NCI-H2081 treated with DMSO at 0.1 percent for 48 hours (cell line): Measurements from ENCODE around the gene SLC1A4.
"Not testable (repeated sequence)": the region's sequence is repeated elsewhere in the genome, so short reads cannot be mapped to it uniquely, and the experiment has no call there.

ENCODE experiments used
- DNase-seq: peaks from one replicate; lab custom pipeline; 2025; lab: John Stamatoyannopoulos, UW

The SLC1A4 gene

DNA sequence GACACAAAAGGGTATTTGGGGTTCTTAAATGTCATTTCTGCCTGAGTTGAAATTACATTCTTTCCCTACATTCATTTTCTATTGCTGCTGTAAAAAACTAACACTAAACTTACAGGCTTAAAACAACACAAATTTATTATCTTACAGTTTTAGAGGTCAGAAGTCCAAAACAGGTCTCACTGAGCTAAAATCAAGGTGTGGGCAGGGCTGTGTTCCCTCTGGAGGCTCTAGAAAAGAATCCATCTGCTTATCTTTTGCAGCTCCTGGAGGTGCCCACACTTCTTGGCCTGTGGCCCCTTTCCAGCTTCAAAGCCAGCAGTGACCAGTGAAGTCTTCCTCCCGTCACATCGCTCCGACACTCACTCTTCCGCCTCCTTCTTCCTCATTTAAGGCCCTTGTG lies 23.2 kb upstream of the SLC1A4 start:
- no peak for DNase-seq

DNA sequence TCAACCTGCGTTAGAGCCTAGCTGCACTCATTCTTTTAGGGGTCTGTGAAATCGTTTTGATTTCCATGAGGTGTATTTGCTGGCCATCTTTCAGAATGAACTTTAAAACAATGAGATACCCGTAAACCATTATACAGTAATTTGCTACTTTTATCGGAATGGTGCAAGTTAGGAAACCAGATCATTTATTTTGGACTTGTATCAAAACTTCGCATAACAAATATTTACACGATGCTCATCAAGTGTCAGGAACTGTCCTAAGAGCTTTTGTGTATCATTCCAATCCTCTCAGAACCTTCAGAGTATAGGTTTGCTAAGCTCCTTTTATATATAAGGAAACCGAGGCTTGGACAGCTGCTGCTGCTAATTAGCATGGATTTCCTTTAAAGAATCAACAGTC lies 22.4 kb upstream of the SLC1A4 start:
- no peak for DNase-seq

DNA sequence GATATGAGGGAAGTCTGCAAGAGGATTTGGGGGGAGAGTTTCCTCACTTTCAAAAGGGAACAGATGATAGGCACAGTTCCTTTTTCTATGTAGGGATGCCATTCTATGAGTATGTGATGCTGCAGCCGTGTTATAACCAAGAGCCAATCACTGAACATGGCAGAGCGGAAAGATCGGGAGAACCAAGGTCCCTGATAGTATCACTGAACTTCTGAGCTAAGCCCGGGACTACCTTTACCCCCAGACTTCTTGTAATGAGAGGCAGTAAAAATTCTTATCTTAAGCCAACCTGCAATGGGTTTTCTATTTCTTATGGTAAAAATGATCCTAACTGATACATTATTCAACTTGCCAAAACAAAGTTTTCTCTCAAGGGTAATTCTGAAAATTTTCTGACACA lies 21.6 kb upstream of the SLC1A4 start:
- DNase-seq: no peak

DNA sequence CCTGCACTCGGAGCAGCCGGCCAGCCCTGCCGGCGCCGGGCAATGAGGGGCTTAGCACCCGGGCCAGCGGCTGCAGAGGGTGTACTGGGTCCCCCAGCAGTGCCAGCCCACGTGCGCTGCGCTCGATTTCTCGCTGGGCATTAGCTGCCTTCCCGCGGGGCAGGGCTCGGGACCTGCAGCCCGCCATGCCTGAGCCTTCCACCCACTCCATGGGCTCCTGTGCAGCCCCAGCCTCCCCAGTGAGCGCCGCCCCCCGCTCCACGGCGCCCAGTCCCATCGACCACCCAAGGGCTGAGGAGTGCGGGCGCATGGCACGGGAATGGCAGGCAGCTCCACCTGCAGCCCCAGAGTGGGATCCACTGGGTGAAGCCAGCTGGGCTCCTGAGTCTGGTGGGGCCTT lies 20.1 kb upstream of the SLC1A4 start:
- not testable (repeated sequence) for DNase-seq

DNA sequence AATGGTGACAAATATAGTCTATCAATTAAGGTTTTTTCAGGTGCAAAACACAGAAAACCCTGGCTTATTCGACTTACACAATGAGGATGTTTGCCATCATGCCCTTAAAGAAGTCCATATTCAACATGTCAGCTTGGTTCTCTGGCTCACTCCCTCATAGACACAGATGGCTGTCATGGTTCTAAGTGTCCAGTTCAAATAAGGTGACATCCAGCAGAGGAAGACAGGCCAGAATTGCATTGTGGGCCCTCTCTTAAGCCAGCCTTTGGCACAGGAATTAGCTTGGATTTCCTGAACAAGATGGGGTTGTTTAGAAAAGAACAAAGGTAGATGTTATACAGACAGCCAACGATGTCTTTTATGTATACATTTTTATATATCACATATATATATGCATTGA lies 18.7 kb upstream of the SLC1A4 start:
- DNase-seq: no peak

DNA sequence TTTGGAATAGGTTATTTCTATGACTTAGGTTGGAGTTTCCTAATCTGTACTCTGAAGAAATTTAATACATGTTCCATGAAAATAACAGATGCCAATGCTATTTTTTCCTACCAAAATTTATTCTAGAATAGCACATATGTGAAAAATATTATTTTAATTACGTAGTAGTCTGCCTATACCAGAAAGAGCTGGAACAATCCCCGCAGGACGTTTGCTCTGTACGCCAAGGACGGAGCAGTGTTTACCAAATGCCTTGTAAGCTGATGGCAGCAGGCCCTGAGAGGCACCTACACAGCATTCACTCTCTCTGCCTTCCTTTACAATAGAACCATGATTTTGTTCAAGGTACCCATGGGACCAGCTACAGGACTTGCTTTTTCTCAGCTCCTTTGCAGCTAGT lies 16.8 kb upstream of the SLC1A4 start:
- DNase-seq: no peak

DNA sequence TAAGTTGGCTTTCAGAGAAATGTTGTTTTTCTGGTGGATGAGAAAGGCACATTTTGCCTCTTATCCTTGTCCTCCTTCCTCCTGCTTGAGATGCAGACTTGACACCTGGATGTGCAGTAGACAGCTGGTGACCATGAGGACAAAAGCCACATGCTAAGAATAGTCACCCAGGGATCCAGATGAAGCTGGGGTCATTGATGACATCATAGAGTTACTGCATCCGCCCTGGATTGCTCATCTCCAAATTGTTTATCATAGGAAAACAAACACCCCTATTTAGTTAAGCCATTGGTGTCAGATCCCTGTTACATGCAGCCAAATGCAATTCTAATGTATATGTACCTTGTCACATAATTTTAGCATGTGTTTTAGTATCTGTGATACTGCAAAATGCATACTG lies 16.3 kb upstream of the SLC1A4 start:
- no peak for DNase-seq

DNA sequence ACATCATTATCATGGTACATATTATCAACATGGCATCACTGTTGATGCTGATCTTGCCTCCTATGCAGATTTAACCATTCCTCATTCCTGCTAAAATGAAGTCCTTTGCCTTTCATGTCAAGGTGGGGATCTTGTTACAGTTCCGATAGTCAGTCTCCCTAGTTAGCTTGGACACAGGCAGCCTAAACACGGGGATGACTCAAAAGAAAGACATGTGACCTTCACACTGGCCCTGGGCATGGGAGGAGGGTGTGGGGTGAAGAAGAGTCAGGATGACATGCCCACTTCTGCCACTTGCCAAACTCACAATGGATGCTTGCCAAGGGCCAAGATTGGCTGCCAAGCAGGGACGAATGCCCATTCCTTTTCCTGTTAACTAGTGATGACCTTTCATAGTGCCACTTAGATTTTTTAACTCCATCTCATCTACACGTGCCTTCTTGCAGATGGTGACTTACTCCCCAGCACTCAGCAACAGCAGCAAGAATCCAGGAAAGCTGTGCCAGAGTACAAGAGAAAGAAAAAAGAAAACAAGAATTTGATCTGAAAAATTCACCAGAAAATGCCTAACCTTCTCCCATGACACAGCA lies 13.9 kb upstream of the SLC1A4 start:
- DNase-seq: no peak

DNA sequence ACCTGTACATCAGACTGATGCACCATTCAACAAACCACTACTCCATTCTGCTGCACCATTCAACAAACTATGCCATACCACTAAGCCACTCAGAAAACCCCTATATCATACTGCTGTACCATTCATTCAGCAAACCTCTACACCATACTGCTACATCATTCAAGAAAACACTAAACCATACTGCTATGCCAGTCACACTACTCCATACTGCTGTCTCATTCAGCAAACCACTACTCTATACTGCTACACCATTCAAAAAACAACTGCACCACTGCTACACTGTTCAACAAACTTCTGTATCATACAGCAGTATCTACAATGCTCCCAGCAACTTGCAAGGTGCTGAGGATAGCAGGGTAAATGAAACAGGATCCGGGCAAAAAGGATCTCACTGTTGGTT lies 12.9 kb upstream of the SLC1A4 start:
- DNase-seq: no peak

DNA sequence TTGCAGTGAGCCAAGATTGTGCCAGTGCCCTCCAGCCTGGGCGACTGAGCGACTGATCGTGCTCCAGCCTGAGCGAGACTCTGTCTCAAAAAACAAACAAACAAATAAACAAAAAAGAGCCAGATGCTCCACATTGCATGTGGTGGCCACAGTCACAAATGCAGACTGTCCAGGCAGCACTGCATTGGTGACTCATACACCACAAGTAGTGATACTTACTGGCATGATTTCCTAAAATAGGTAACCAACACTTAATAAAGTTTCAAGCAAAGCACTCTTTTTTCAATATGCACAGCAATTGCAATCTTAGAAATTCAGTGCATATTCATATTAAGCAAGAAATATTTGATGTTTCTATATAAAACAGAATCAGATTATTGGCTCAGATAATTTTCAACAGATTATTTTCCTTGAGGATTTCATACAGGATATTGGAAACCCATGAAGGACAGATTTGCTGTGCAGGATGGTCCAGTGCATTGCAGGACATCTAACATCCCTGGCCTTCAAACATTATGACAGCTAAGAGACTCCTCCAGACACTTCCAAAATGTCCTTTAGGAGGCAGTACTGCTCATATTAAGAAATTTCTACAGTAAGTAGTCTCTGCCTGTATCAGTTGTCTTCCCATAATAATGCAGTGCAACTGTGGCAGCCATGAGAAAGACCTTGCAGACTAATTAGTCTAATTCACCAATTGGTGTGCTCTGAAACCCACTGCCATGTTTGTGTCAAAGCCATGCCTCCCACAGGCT lies 10.5 kb upstream of the SLC1A4 start:
- DNase-seq: no peak

DNA sequence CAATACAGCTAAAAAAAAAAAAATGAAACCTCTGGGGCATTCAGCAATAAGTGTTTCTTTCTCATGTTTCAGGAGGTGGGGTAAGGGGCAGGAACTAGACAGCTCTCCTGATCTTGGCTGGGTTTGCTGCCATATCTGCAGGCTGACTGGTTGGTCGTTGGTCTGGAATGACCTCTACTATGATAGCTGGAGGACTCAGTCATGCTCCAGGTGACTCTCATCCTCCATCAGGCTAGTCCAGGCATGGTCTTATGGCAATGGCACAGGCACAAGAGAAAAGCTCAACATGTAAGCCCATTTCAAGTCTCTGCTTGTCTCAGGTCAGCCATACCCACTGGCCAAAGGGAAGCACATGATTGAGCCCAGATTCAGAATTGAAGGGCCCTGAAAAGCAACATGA lies 9.5 kb upstream of the SLC1A4 start:
- DNase-seq: no peak

DNA sequence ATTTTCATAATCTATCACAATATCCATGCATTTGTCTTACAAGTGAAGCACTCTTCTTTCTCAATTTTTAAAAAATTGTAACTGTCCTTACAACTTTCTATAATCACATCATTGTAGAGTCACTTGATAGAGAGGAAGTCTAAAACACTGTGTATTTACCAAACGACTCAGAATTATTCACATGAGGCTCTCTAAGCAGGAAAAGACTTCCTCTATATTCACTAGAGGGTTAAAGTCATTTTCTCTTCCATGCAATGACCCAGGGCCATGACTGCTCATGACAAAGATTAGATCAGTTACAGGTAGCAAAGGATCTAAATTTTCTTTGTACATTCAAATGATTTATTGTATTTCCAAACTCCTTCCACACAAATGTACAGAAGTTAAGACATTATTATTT lies 9.0 kb upstream of the SLC1A4 start:
- DNase-seq: no peak

DNA sequence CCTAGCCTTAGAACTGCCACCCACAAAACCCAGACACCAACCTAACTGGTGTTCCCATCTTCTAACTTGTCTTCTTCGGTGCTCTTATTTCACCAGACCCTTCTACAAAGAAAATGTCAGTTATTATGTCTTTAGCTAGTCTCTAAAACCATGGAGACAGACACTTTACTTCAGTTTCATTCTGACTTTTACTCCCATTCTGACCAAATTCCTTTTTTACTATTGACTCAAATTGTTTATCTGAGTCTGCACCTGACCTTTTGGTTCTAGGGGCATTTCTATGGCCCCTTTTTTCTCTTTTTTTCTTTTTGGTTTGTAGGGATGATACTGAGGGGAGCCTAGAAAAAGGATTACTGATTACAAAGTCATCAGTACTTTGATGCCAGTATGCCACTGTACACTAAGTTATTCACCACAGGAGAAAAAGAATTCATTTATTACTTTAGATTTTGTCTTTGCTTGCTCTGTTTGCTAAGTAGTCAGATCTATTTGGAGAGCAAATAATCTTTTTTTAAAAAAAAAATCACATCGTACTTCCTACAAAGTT lies 6.8 kb upstream of the SLC1A4 start:
- no peak for DNase-seq

DNA sequence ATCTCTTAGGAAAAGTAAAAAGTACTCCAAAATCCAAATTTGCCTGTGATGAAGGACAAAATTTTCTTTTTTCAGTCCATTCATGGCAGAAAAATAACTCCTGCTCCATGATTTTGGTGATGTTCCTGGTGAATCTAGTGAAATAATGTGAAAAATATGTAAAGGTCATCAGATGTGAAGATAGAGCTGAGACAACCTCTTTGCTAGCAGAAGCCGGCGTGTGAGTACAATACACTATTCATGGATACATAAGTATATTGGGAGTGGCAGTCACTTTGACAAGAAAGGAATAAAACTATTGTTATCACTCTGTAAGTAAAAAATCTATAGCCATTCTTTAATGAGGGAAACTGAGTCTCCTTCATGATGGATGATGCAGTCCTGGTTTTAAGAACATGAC lies 6.3 kb upstream of the SLC1A4 start:
- no peak for DNase-seq

DNA sequence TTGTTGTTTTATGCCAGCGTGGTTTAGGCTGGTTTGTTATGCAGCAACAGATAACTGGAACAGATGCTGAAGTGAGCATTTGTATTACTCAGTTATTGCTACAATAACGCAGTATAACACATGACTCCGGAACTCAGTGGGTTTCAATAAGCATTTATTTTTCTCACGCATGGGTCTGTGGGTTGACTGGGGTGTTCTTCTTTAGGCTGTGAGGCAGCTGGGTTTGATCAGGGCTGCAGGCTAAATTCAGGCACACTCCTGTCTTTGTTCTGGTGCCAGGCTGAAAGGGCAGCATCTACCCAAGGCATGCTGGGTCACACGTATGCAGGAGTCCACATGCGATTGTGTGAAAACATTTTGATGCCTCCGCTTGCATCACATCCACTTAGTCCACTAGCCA lies 3.8 kb upstream of the SLC1A4 start:
- DNase-seq: no peak

DNA sequence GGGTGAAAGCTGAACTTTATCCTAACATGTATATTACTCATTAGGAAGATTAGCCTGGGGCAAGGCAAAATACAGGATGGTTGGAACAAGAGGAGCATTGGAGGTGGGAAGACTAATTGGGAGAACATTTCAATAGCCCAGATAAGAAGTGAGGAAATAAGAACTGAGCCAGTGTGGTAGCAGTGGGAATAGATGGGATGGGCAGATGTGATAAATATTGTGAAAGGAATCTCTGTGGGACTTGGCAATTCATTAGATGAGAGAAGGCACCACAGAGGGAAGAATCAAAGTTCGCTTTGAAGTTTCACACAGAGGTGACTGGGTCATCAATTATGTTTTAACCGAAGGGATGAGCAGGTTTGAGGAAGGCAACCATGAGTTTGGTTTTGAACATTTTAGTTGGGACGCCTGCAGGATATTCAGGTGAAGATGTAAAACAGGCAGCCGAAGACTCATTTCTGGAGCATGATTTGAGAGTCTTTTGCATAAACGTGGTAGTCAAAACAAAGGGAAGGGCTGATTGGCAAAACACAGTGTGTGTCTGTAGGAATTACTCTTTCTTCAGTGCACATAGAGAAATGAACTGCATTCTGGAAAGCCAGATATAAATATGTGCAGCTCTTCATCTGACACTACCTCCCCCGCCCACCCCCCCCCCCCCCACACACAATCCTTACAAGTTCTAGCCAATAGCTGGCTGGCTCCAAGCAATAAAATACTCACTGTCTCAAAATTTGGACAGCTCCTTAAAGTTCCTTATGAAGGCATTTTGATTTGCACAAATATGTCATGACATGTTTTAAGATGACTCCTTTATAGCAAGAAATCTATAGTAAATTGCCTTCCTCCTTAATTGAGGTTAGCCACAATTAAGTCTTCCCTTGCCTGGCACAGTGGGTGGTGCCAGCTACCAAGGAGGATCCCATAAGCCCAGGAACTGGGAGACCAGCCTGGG lies 1.9 kb upstream of the SLC1A4 start:
- DNase-seq: no peak

DNA sequence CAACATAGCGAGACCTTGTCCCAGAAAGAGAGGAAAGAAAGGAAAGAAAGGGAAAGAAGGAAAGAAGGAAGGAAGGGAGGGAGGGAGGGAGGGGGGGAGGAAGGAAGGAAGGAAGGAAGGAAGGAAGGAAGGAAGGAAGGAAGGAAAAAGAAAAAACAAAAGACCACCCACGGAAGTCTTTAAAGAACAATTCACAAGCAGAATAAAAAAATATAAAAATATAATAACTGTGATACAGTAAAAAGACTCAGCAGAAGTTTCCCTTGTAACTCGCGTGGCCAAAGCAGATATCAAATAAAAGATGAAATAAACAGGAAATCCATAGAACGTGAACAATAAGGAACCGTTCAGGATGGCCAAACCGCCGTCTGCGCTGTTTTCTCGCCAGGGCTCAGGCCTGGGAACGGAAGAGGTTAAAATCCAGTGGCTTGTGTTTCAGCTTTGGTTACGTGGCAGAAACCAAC lies 1.2 kb upstream of the SLC1A4 start:
- DNase-seq: no peak

DNA sequence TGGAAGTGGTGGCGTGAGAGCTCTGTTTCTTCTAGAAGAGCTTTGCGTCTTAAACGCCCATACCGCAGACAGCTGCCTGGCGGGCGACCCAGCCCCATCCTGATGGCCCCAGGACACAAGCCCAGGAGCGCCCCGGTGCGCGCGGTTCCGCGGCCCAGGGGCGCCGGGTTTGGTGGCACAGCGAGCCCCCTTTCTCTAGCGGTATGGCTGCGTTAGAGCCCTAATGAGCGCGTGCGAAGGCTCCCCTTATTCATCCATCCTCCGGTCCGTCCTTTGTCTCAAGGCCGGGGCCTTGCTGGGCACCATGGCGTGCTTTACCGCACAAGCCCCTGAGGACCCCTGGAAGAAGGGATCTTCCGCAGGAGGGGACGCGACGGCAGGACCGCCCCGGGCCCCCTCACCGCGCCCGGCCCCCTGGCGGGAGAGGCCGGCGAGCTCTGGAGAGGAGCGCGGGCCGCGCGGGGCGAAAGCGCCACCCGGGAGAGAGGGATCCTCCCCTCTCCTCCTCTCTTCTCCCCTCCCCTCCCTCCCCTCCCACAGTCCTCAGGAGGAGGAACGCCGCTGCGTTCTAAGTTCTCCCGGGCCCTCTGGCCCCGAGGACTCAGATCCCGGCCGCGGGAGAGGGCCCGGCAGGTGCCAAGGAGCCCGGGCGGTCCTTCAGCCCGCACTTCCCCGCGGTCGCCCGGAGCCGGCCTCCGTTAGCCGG lies 626 bp upstream of the SLC1A4 start:
- DNase-seq: no peak

DNA sequence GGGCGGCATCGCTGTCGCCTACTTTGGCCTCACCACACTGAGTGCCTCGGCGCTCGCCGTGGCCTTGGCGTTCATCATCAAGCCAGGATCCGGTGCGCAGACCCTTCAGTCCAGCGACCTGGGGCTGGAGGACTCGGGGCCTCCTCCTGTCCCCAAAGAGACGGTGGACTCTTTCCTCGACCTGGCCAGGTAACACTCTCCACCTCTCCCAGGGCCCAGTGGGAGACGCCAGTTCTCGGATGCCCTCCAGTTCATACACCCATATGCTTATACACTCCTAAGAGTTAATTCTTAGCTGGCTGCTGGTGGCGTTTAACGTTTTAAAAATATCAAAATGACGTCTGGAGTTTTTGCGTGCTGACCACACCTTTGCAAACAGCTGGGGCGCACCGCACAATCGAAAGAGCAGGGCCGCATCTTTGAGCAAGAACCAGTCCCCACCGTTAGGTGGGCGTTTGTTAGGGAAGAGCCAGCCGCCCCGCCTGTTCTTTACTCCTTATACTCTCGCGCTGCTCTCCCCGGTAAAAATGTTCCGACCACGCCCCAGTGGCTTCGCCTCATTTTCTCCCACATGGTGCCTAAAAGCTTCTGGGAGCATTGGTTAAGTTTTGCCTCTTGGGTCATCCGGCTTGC lies 899 bp downstream of the SLC1A4 start:
- no peak for DNase-seq

DNA sequence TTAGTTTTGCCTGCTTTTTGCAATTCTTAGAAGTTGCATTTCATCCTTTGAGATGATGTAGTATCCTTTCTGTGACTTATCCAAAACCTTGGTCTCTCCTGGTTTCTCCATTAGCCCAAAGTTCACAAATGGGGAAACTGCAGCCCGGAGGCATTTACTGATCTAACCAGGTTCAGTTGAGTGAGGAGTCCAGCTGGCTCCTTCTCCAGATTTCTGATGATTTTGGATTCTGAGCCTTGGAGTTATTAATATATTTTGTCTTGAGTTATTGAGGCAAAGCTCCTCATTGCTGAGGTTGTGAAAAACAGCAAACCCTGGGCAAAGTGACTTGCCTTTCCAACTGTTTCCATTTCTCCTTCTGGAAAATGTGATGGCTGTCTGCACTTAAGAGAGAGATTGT lies 1.7 kb downstream of the SLC1A4 start:
- no peak for DNase-seq

DNA sequence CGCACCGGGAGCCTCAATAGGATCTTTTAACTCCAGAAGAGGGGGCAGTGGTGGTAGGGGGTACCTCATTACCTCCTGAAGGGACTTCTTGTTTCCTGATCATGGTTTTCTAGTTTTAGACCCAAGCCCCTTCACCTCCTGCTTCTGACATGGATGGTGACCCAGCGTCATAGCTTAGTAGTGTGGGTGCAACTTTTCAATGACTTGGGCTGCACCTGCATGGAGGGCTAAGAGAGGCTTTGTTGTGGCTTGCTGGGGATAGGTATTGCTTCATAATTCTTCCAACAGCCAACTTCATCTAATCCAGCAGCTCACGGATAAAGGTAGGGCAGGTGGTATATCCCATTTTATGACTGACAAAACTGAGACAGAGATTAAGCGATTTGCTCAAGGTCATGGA lies 3.0 kb downstream of the SLC1A4 start:
- DNase-seq: no peak

DNA sequence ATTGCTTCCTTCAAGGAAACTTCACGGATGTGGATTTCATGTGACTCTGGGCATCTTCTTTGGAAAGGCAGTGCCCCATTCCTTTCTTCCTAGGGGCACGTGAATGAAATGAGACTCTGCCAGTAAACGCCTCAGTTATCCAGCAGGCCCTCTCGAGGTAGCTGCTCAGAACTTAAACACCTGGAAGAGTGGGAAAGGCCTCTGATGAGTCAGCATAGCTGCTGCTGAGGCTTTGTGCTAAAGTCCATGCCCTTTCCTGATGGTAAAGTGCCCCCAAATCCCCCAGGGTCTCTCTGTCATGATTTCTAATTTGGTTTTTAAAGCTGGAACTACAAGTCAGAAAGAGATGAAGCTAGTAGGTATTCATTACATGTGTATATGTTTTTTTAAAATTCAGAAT lies 3.8 kb downstream of the SLC1A4 start:
- DNase-seq: no peak
